Stimulated activated memory B cell treated with anti-CD40 and anti-IgM and Interleukin-4, amounts not matched to agents 10 μg/mL and 1 μg/mL and 100 μg/mL, for 72 hours (primary cell): Measurements from ENCODE around the gene TRAT1.

Source experiments
- ATAC-seq: fragments of 150-1000 bp; cut with Tn5 transposase; 2 replicates; pipeline ENCODE4 v1.10.0; 2021
- H3K27ac Mint-ChIP-seq: one replicate; pipeline ENCODE4 v1.8.0; 2022; ENCODE audit warnings: mild to moderate bottlenecking, mixed read lengths
- H3K27me3 Mint-ChIP-seq: one replicate; pipeline ENCODE4 v1.8.0; 2022; ENCODE audit warnings: mixed read lengths
- H3K36me3 Mint-ChIP-seq: one replicate; pipeline ENCODE4 v1.8.0; 2022; ENCODE audit warnings: mixed read lengths
- H3K4me1 Mint-ChIP-seq: one replicate; pipeline ENCODE4 v1.8.0; 2022; ENCODE audit warnings: mixed read lengths
- H3K4me3 Mint-ChIP-seq: one replicate; pipeline ENCODE4 v1.8.0; 2022; ENCODE audit warnings: mild to moderate bottlenecking, moderate library complexity, mixed read lengths
- H3K9me3 Mint-ChIP-seq: one replicate; pipeline ENCODE4 v1.8.0; 2022; ENCODE audit warnings: mixed read lengths

Gene TRAT1

GRCh38 chr3:108891833-108892232, 69.2 kb downstream of the TRAT1 start:
- no peak overlapping the region for H3K4me3 Mint-ChIP-seq

GRCh38 chr3:108894981-108895380, 72.4 kb downstream of the TRAT1 start:
- ATAC-seq = no peak
- H3K27ac Mint-ChIP-seq = no peak overlapping the region
- H3K4me1 Mint-ChIP-seq = no peaks in the 10 kb centered on the region
- H3K4me3 Mint-ChIP-seq = no peak overlapping the region
- H3K36me3 Mint-ChIP-seq = no peaks in the 10 kb centered on the region
- no peaks in the 10 kb centered on the region for H3K9me3 Mint-ChIP-seq
- no peaks in the 10 kb centered on the region for H3K27me3 Mint-ChIP-seq

More at GRCh38 chr3:108891833-108892232, 69.2 kb downstream of the TRAT1 start:
- no peaks in the 10 kb centered on the region for H3K27me3 Mint-ChIP-seq
- H3K36me3 Mint-ChIP-seq = no peaks in the 10 kb centered on the region
- H3K27ac Mint-ChIP-seq = no peak overlapping the region
- H3K4me1 Mint-ChIP-seq = no peaks in the 10 kb centered on the region
- ATAC-seq = no peak
- no peaks in the 10 kb centered on the region for H3K9me3 Mint-ChIP-seq

- Mint-ChIP-seq H3K27ac (no peak overlapping the region), H3K9me3 (no peaks in the 10 kb centered on the region), H3K4me1 (no peaks in the 10 kb centered on the region), H3K36me3 (no peaks in the 10 kb centered on the region), H3K4me3 (no peak overlapping the region), H3K27me3 (no peaks in the 10 kb centered on the region)
- ATAC-seq = no peak
Measured at GRCh38 chr3:108897883-108898282, 75.3 kb downstream of the TRAT1 start.

- no peaks in the 10 kb centered on the region for H3K4me1 Mint-ChIP-seq
- no peak for ATAC-seq
- H3K4me3 Mint-ChIP-seq = no peak overlapping the region
- H3K9me3 Mint-ChIP-seq = no peaks in the 10 kb centered on the region
- no peaks in the 10 kb centered on the region for H3K27me3 Mint-ChIP-seq
- no peak overlapping the region for H3K27ac Mint-ChIP-seq
- no peaks in the 10 kb centered on the region for H3K36me3 Mint-ChIP-seq
Measured at GRCh38 chr3:108899530-108899929, 76.9 kb downstream of the TRAT1 start.
